ENCODE data around the gene GBF1. TPM values are rescaled to one million over a fixed set of nuclear protein-coding genes. Genes with fewer than 3 reads are reported as not detected.
"Not testable (repeated sequence)": the region's sequence is repeated elsewhere in the genome, so short reads cannot be mapped to it uniquely, and the experiment has no call there.

The GBF1 gene
- total and polyA plus RNA-seq, 12 donors, result 20.7 to 60.5 (median 49.3) TPM

DNA sequence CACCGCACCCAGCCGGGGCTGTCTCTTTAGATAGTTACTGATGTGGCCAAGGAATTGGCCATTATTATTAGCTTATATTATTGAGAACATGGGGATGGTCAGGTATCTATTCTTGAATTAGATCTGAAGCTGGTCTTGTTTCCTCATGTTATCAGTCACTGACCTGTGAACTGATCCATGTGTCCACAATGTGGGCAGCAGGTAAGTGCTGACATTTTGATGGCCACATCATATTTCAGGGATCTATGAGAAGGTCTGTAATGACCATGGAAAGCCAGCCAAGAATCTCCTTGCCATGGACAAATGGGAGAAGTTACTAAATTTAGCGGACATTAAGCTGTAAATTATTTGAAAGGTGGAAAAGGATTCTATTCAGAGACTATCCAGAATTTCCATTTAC is 61.4 kb downstream of the GBF1 start:
- no peak for DNase-seq
- ATAC-seq, result no peak
- no peak overlapping the region for H3K4me3 ChIP-seq
- H3K27me3 ChIP-seq, result no peaks in the 10 kb centered on the region
- H3K27ac ChIP-seq, result peak overlapping the region in 1 of 10 donors; percentile 45
- peaks cover 0 to 2% (median 0%) of the 10 kb centered on the region in 9 donors for H3K36me3 ChIP-seq
- no peaks in the 10 kb centered on the region for H3K9me3 ChIP-seq
- TF ChIP-seq CTCF (IDR thresholded peaks at IDR 0.05), result no peak
- intact Hi-C loops (cut with DNase I), result no loop called here
- WGBS, 2 donors, result 94 to 97% methylated on average over 3 of the region's 3 CpGs
- H3K4me1 ChIP-seq, result peaks cover 4 to 69% (median 40%) of the 10 kb centered on the region in 9 donors

GRCh38 chr10:102308318-102308717 is 63.0 kb downstream of the GBF1 start:
- H3K4me3 ChIP-seq; H3K36me3 ChIP-seq; intact Hi-C loops (cut with DNase I); H3K27me3 ChIP-seq; H3K9me3 ChIP-seq; DNase-seq; H3K27ac ChIP-seq; ATAC-seq: not testable (repeated sequence)
- 99 to 100% methylated on average over 4 of the region's 5 CpGs for WGBS, 2 donors
- H3K4me1 ChIP-seq, result peaks cover 4 to 73% (median 51%) of the 10 kb centered on the region in 9 donors

DNA sequence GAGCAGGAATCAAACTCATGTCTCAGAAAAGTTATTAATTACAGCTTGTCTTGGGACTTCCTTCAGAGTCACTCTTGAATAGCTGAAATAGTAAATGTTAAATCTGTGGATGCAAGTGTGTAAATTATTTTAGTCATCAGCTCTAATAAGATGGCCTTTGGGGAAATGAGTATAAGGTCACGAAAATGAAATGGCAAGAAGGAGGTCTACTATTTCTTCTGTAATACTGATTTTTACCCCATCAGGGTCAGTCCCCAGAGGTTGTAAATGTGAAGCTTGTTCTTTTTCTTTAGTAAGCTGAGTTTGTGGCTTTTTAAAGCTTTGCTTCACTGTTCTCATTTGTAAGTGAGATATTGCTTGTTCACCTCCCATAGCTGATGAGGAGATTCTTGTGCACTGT is 63.9 kb downstream of the GBF1 start:
- no peak for ATAC-seq
- Histone ChIP-seq H3K27ac (peak overlapping the region in 1 of 10 donors; percentile 54), H3K27me3 (no peaks in the 10 kb centered on the region), H3K4me1 (peaks cover 4 to 75% (median 57%) of the 10 kb centered on the region in 9 donors), H3K9me3 (no peaks in the 10 kb centered on the region), H3K4me3 (no peak overlapping the region), H3K36me3 (peaks cover 0 to 2% (median 0%) of the 10 kb centered on the region in 9 donors)
- 78 to 88% methylated on average over 1 of the region's 1 CpG for WGBS, 2 donors
- no peak for DNase-seq
- intact Hi-C loops (cut with DNase I), result no loop called here
- TF ChIP-seq CTCF (IDR thresholded peaks at IDR 0.05), result no peak

- H3K4me1 ChIP-seq, result peaks cover 4 to 79% (median 57%) of the 10 kb centered on the region in 9 donors
- DNase-seq (no peak), ATAC-seq (no peak)
- TF ChIP-seq CTCF (IDR thresholded peaks at IDR 0.05), result no peak
- no peaks in the 10 kb centered on the region for H3K27me3 ChIP-seq
- H3K27ac ChIP-seq, result peak overlapping the region in 3 of 10 donors; percentile 27 to 56 (median 54)
- H3K4me3 ChIP-seq, result no peak overlapping the region
- 72 to 82% methylated on average over 3 of the region's 3 CpGs for WGBS, 2 donors
- H3K36me3 ChIP-seq, result peaks cover 0 to 4% (median 0%) of the 10 kb centered on the region in 9 donors
- H3K9me3 ChIP-seq, result no peaks in the 10 kb centered on the region
- intact Hi-C loops (cut with DNase I), result no loop called here
These were observed 64.6 kb downstream of the GBF1 start for GRCh38 chr10:102309916-102310315.

GRCh38 chr10:102310361-102311024 is 65.2 kb downstream of the GBF1 start:
- no peak for DNase-seq
- Histone ChIP-seq H3K27me3 (no peaks in the 10 kb centered on the region), H3K4me3 (no peak overlapping the region), H3K36me3 (peaks cover 0 to 10% (median 0%) of the 10 kb centered on the region in 9 donors), H3K9me3 (no peaks in the 10 kb centered on the region), H3K4me1 (peaks cover 4 to 82% (median 57%) of the 10 kb centered on the region in 9 donors), H3K27ac (peak overlapping the region in 5 of 10 donors; percentile 29 to 56 (median 36))
- intact Hi-C loops (cut with DNase I), result no loop called here
- no peak for TF ChIP-seq CTCF (IDR thresholded peaks at IDR 0.05)
- ATAC-seq, result peak in 4 of 8 donors; percentile 23 to 60 (median 28)
- 58 to 66% methylated on average over 4 of the region's 4 CpGs for WGBS, 2 donors
